ENCODE results near the gene CEBPZOS. TPM values are rescaled to one million over a fixed set of nuclear protein-coding genes. Genes with fewer than 3 reads are reported as not detected.
"Not testable (repeated sequence)": the region's sequence is repeated elsewhere in the genome, so short reads cannot be mapped to it uniquely, and the experiment has no call there.

The CEBPZOS gene
- polyA plus RNA-seq, 1 experiment = 24.6 TPM

DNA sequence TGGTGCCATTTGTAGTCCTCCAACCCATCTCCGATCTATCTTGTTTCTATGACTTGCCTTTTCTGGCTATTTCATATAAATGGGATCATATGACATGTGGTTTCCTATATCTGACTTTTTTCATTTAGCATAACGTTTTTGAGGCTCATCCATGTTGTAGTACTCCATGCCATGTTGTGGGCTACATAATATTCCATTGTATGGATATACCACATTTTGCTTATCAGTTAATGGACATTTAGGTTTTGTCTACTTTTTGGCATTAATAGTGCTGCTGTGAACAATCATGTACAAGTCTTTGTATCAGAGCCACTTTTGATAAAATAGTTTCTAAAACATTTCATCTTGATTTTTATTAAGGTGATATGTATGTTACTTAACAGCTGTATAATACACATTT is 7.4 kb downstream of the CEBPZOS start:
- no peak for DNase-seq (ENCODE audit: low read depth)
- TF ChIP-seq, protein P1, sequence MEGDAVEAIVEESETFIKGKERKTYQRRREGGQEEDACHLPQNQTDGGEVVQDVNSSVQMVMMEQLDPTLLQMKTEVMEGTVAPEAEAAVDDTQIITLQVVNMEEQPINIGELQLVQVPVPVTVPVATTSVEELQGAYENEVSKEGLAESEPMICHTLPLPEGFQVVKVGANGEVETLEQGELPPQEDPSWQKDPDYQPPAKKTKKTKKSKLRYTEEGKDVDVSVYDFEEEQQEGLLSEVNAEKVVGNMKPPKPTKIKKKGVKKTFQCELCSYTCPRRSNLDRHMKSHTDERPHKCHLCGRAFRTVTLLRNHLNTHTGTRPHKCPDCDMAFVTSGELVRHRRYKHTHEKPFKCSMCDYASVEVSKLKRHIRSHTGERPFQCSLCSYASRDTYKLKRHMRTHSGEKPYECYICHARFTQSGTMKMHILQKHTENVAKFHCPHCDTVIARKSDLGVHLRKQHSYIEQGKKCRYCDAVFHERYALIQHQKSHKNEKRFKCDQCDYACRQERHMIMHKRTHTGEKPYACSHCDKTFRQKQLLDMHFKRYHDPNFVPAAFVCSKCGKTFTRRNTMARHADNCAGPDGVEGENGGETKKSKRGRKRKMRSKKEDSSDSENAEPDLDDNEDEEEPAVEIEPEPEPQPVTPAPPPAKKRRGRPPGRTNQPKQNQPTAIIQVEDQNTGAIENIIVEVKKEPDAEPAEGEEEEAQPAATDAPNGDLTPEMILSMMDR (IDR thresholded peaks at IDR 0.05; ENCODE audit: insufficient read depth, low read depth, low read length) = no peak
- no peaks in the 10 kb centered on the region for H3K27me3 ChIP-seq (ENCODE audit: control insufficient read depth, insufficient read depth, low read length)
- POLR2A ChIA-PET = no interaction called here
- CTCF ChIA-PET = interaction anchor here (0.7 to 1.3 kb wide), 3 partner anchors 9 to 104 kb away, joined by 3 read pairs; no protein-coding TSS in a partner anchor
- H3K4me3 ChIP-seq (ENCODE audit: low read depth, low read length) = no peak overlapping the region
- peaks cover 11% of the 10 kb centered on the region for H3K36me3 ChIP-seq (ENCODE audit: control insufficient read depth, insufficient read depth, low read length)

GRCh38 chr2:37205071-37205661 is 8.9 kb downstream of the CEBPZOS start:
- H3K27me3 ChIP-seq (ENCODE audit: control insufficient read depth, insufficient read depth, low read length); DNase-seq (ENCODE audit: low read depth); POLR2A ChIA-PET; H3K4me3 ChIP-seq (ENCODE audit: low read depth, low read length): not testable (repeated sequence)
- H3K36me3 ChIP-seq (ENCODE audit: control insufficient read depth, insufficient read depth, low read length) = peaks cover 11% of the 10 kb centered on the region
- CTCF ChIA-PET = interaction anchor here (0.5 kb wide), 1 partner anchor 672 kb away, joined by 4 read pairs; no protein-coding TSS in a partner anchor

DNA sequence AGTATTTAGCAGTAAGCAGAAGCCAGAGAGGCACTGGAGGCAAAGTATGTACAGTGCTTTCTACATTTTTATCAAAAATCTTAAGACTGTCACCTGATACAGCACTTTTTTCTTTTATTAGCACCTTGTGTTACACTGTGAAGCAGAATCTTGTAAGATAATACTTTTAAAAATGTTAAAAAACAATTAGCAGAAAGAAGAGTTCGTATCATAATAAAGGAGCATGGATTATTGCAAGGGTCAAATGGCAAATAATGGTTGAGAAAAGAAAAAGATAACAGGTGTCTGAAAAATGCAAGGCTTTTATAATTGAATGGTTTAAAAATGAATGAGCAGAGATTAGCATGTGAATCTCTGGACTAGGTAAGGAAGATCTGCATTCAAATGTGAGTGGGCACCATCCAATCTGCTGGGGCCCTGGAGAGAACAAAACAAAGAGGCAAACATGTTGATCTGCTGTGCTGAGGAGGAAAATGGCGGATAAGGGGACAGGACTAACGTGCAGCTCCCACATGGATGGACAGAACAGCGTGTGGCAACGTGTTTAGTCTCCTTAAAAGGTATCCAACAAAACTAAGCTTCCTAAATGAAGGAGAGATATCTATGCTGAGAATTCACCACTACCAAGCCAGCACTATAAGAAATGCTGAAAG is 9.5 kb downstream of the CEBPZOS start:
- DNase-seq (ENCODE audit: low read depth) = no peak
- Histone ChIP-seq H3K27me3 (ENCODE audit: control insufficient read depth, insufficient read depth, low read length) (no peaks in the 10 kb centered on the region), H3K4me3 (ENCODE audit: low read depth, low read length) (no peak overlapping the region), H3K36me3 (ENCODE audit: control insufficient read depth, insufficient read depth, low read length) (peaks cover 11% of the 10 kb centered on the region)
- CTCF ChIA-PET = no interaction called here
- POLR2A ChIA-PET = no interaction called here
- TF ChIP-seq, protein P1 (IDR thresholded peaks at IDR 0.05; ENCODE audit: insufficient read depth, low read depth, low read length) = no peak

GRCh38 chr2:37206760-37207159 is 10.5 kb downstream of the CEBPZOS start:
- H3K27me3 ChIP-seq (ENCODE audit: control insufficient read depth, insufficient read depth, low read length); H3K4me3 ChIP-seq (ENCODE audit: low read depth, low read length); DNase-seq (ENCODE audit: low read depth); CTCF ChIA-PET; H3K36me3 ChIP-seq (ENCODE audit: control insufficient read depth, insufficient read depth, low read length); POLR2A ChIA-PET: not testable (repeated sequence)

DNA sequence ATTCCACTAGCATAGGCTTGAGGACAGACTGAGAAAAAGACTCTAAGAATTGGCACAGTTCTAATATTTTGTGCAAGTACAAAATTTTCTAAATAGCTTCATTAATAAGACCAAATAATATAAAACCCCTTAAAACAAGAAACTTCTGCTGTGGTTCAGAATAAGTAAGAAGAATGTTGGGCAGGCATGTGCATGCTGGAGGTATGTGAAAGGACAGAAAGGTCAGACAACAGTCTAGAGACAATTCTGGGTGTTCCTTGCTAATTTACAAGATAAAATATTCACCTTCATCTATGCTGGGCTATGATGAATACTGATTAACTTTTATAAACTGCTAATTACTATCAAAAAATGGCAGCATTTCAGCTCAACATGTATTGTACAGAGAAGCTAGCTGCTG is 14.9 kb downstream of the CEBPZOS start:
- H3K4me3 ChIP-seq (ENCODE audit: low read depth, low read length) = no peak overlapping the region
- H3K36me3 ChIP-seq (ENCODE audit: control insufficient read depth, insufficient read depth, low read length) = peaks cover 6% of the 10 kb centered on the region
- TF ChIP-seq, protein P1 (IDR thresholded peaks at IDR 0.05; ENCODE audit: insufficient read depth, low read depth, low read length) = no peak
- no peaks in the 10 kb centered on the region for H3K27me3 ChIP-seq (ENCODE audit: control insufficient read depth, insufficient read depth, low read length)
- ChIA-PET POLR2A (no interaction called here), CTCF (interaction anchor here (1.7 kb wide), 1 partner anchor 10 kb away, joined by 7 read pairs; no protein-coding TSS in a partner anchor)
- no peak for DNase-seq (ENCODE audit: low read depth)

- Histone ChIP-seq H3K4me3 (ENCODE audit: low read depth, low read length) (no peak overlapping the region), H3K27me3 (ENCODE audit: control insufficient read depth, insufficient read depth, low read length) (no peaks in the 10 kb centered on the region), H3K36me3 (ENCODE audit: control insufficient read depth, insufficient read depth, low read length) (peaks cover 5% of the 10 kb centered on the region)
- ChIA-PET POLR2A (no interaction called here), CTCF (interaction anchor here (0.6 to 1.7 kb wide), 2 partner anchors 9 to 36 kb away, joined by 3 to 7 read pairs; no protein-coding TSS in a partner anchor)
- TF ChIP-seq, protein P1 (IDR thresholded peaks at IDR 0.05; ENCODE audit: insufficient read depth, low read depth, low read length) = no peak
- DNase-seq (ENCODE audit: low read depth) = no peak
Observed at GRCh38 chr2:37211939-37212338, 15.6 kb downstream of the CEBPZOS start.
